Ectodermal cell (in vitro differentiated cells): ENCODE results near the gene SAT2. TPM values are rescaled to one million over a fixed set of nuclear protein-coding genes. Genes with fewer than 3 reads are reported as not detected.

Experiments
- H3K27ac ChIP-seq: 2 replicates; pipeline ENCODE4 v1.7.0; 2013; ENCODE audit warnings: mild to moderate bottlenecking, low read depth, low read length; ENCODE audit not compliant: insufficient read depth, poor library complexity, severe bottlenecking
- H3K27me3 ChIP-seq: 2 replicates; pipeline ENCODE4 v1.7.0; 2013; ENCODE audit warnings: mild to moderate bottlenecking, low read length; ENCODE audit not compliant: insufficient read depth, control insufficient read depth, poor library complexity, severe bottlenecking
- H3K36me3 ChIP-seq: one replicate; pipeline ENCODE4 v1.7.0; 2013; ENCODE audit warnings: low read length; ENCODE audit not compliant: control insufficient read depth, insufficient read depth
- H3K4me1 ChIP-seq: one replicate; pipeline ENCODE4 v1.7.0; 2013; ENCODE audit warnings: low read length; ENCODE audit not compliant: control insufficient read depth, insufficient read depth
- H3K4me3 ChIP-seq: 2 replicates; pipeline ENCODE4 v1.7.0; 2013; ENCODE audit warnings: low read depth, low read length, control low read depth; ENCODE audit not compliant: insufficient read depth
- H3K9me3 ChIP-seq: 2 replicates; pipeline ENCODE4 v1.7.0; 2013; ENCODE audit warnings: mild to moderate bottlenecking, low read length, moderate library complexity; ENCODE audit not compliant: control insufficient read depth
- WGBS, 2 experiments: methylation state at CpG; one replicate each; pipeline ENCODE4 v1.1.7; 2013; ENCODE audit warnings: missing lambda C conversion rate in 2 of 2; 5-methylcytosine and 5-hydroxymethylcytosine counted together
- polyA plus RNA-seq, 4 experiments: library from polyadenylated mRNA; stranded (reverse); fragments of 50-300 nt; gene quantifications; one replicate each; pipeline ENCODE4 v1.2.3, GENCODE V29; 2013

The SAT2 gene
- polyA plus RNA-seq (2013, experiment 1 of 4): 55.5 TPM
- polyA plus RNA-seq (2013, experiment 2 of 4): 53.8 TPM
- polyA plus RNA-seq (2013, experiment 3 of 4): 52.0 TPM
- polyA plus RNA-seq (2013, experiment 4 of 4): 65.9 TPM

- Histone ChIP-seq H3K36me3 (no peaks in the 10 kb centered on the region), H3K4me1 (peaks cover 7% of the 10 kb centered on the region), H3K27ac (peak within 1 kb of the TSS; percentile 94), H3K4me3 (peak within 1 kb of the TSS; percentile 90), H3K27me3 (no peaks in the 10 kb centered on the region), H3K9me3 (no peaks in the 10 kb centered on the region)
- WGBS, 2 experiments: 0 to 1% methylated on average over 54 of the region's 54 CpGs
Measured at GRCh38 chr17:7627250-7628121, at the start of gene SAT2. Gene SAT2, minus strand, starts transcription at chr17:7627821. Its CDS starts 186 bp downstream, at chr17:7627635.

GRCh38 chr17:7676533-7676932 is 48.9 kb upstream of the SAT2 start:
- H3K27me3 ChIP-seq: no peaks in the 10 kb centered on the region
- H3K4me1 ChIP-seq: peaks cover 14% of the 10 kb centered on the region
- H3K9me3 ChIP-seq: no peaks in the 10 kb centered on the region
- no peak overlapping the region for H3K4me3 ChIP-seq
- 64% methylated on average over 5 of the region's 5 CpGs for WGBS, 2 experiments
- no peak overlapping the region for H3K27ac ChIP-seq
- peaks cover 38% of the 10 kb centered on the region for H3K36me3 ChIP-seq

GRCh38 chr17:7674934-7675333 is 47.3 kb upstream of the SAT2 start:
- H3K36me3 ChIP-seq: peaks cover 44% of the 10 kb centered on the region
- H3K9me3 ChIP-seq: no peaks in the 10 kb centered on the region
- H3K4me1 ChIP-seq: peaks cover 14% of the 10 kb centered on the region
- H3K27me3 ChIP-seq: no peaks in the 10 kb centered on the region
- H3K27ac ChIP-seq: no peak overlapping the region
- WGBS, 2 experiments: 89 to 91% methylated on average over 14 of the region's 14 CpGs
- H3K4me3 ChIP-seq: no peak overlapping the region

GRCh38 chr17:7673239-7673638 is 45.6 kb upstream of the SAT2 start:
- H3K27ac ChIP-seq: no peak overlapping the region
- H3K27me3 ChIP-seq: no peaks in the 10 kb centered on the region
- no peaks in the 10 kb centered on the region for H3K9me3 ChIP-seq
- H3K4me1 ChIP-seq: peaks cover 14% of the 10 kb centered on the region
- H3K36me3 ChIP-seq: peaks cover 50% of the 10 kb centered on the region
- H3K4me3 ChIP-seq: no peak overlapping the region
- WGBS, 2 experiments: 95% methylated on average over 2 of the region's 2 CpGs

- H3K27me3 ChIP-seq: no peaks in the 10 kb centered on the region
- no peaks in the 10 kb centered on the region for H3K9me3 ChIP-seq
- H3K27ac ChIP-seq: no peak overlapping the region
- no peak overlapping the region for H3K4me3 ChIP-seq
- peaks cover 23% of the 10 kb centered on the region for H3K36me3 ChIP-seq
- 88 to 90% methylated on average over 7 of the region's 7 CpGs for WGBS, 2 experiments
- H3K4me1 ChIP-seq: peaks cover 8% of the 10 kb centered on the region
Measured at GRCh38 chr17:7668482-7668881, 40.9 kb upstream of the SAT2 start.

- Histone ChIP-seq H3K27ac (no peak overlapping the region), H3K9me3 (no peaks in the 10 kb centered on the region), H3K36me3 (peaks cover 17% of the 10 kb centered on the region), H3K27me3 (no peaks in the 10 kb centered on the region), H3K4me1 (peaks cover 8% of the 10 kb centered on the region), H3K4me3 (no peak overlapping the region)
- WGBS, 2 experiments: 79 to 85% methylated on average over 10 of the region's 10 CpGs
Measured at GRCh38 chr17:7667656-7668406, 40.2 kb upstream of the SAT2 start.

- peaks cover 17% of the 10 kb centered on the region for H3K4me1 ChIP-seq
- H3K9me3 ChIP-seq: no peaks in the 10 kb centered on the region
- H3K4me3 ChIP-seq: no peak overlapping the region
- H3K27ac ChIP-seq: peak overlapping the region; percentile 60
- H3K27me3 ChIP-seq: peaks cover 9% of the 10 kb centered on the region
- no peaks in the 10 kb centered on the region for H3K36me3 ChIP-seq
- WGBS, 2 experiments: 12 to 16% methylated on average over 10 of the region's 10 CpGs
Measured at GRCh38 chr17:7656958-7657609, 29.5 kb upstream of the SAT2 start.

- peaks cover 17% of the 10 kb centered on the region for H3K4me1 ChIP-seq
- H3K36me3 ChIP-seq: no peaks in the 10 kb centered on the region
- no peaks in the 10 kb centered on the region for H3K9me3 ChIP-seq
- H3K4me3 ChIP-seq: no peak overlapping the region
- no peak overlapping the region for H3K27ac ChIP-seq
- peaks cover 22% of the 10 kb centered on the region for H3K27me3 ChIP-seq
- WGBS, 2 experiments: 93 to 96% methylated on average over 17 of the region's 17 CpGs
Measured at GRCh38 chr17:7655541-7655840, 27.9 kb upstream of the SAT2 start.

GRCh38 chr17:7654832-7655540 is 27.4 kb upstream of the SAT2 start:
- H3K27ac ChIP-seq: no peak overlapping the region
- no peak overlapping the region for H3K4me3 ChIP-seq
- peaks cover 22% of the 10 kb centered on the region for H3K27me3 ChIP-seq
- H3K9me3 ChIP-seq: no peaks in the 10 kb centered on the region
- H3K36me3 ChIP-seq: no peaks in the 10 kb centered on the region
- peaks cover 21% of the 10 kb centered on the region for H3K4me1 ChIP-seq
- WGBS, 2 experiments: 90% methylated on average over 15 to 16 of the region's 16 CpGs
